B cell (primary cell): ENCODE data around the gene ARHGDIB.

Experiments used
- EZH2 ChIP-seq: IDR thresholded peaks from 2 replicates; pipeline ENCODE4 v1.6.1; 2012; ENCODE audit warnings: borderline replicate concordance, low read depth, mild to moderate bottlenecking, moderate library complexity, low read length; ENCODE audit not compliant: insufficient read depth, poor library complexity, severe bottlenecking
- TF ChIP-seq, protein P1 (sequence below): fragments of 200-600 bp; IDR thresholded peaks from one replicate; pipeline ENCODE4 v1.8.0; 2022; ENCODE audit warnings: antibody characterized with exemption, mild to moderate bottlenecking

DNA sequence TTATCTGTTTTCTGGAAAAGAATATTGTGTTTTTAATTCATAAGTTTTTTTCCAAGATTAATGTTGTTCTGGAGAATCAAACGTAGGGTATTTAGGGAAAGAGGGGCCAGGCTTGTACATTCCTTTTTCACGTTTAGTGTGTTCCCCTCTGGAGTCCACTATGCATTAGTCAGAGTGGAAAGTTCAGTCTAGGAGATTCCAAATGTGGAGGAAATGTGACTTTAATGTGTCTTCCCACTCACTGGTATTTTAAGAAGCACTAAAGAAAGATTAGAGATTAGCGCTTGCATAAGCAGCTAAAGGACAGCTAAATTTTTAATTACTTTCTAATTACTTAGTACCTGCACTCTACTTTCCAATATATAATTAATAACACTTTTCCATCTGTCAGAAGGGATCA, 7.1 kb upstream of the ARHGDIB start:
- TF ChIP-seq, protein P1, sequence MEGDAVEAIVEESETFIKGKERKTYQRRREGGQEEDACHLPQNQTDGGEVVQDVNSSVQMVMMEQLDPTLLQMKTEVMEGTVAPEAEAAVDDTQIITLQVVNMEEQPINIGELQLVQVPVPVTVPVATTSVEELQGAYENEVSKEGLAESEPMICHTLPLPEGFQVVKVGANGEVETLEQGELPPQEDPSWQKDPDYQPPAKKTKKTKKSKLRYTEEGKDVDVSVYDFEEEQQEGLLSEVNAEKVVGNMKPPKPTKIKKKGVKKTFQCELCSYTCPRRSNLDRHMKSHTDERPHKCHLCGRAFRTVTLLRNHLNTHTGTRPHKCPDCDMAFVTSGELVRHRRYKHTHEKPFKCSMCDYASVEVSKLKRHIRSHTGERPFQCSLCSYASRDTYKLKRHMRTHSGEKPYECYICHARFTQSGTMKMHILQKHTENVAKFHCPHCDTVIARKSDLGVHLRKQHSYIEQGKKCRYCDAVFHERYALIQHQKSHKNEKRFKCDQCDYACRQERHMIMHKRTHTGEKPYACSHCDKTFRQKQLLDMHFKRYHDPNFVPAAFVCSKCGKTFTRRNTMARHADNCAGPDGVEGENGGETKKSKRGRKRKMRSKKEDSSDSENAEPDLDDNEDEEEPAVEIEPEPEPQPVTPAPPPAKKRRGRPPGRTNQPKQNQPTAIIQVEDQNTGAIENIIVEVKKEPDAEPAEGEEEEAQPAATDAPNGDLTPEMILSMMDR: no peak
- no peak for TF ChIP-seq EZH2
